CD4-positive, alpha-beta T cell treated with Interleukin-15 for 4 hours (primary cell): ENCODE measurements around the gene ZNF625.

Source experiments
- DNase-seq: peaks from one replicate; pipeline ENCODE4 v3.0.0-alpha.2; 2020; ENCODE audit warnings: low spot score

Gene ZNF625

GRCh38 chr19:12156223-12157058 is at the start of gene ZNF625:
Gene ZNF625 (minus strand): TSS chr19:12156734. CDS start chr19:12156558, 176 bp downstream.
- DNase-seq = no peak

DNA sequence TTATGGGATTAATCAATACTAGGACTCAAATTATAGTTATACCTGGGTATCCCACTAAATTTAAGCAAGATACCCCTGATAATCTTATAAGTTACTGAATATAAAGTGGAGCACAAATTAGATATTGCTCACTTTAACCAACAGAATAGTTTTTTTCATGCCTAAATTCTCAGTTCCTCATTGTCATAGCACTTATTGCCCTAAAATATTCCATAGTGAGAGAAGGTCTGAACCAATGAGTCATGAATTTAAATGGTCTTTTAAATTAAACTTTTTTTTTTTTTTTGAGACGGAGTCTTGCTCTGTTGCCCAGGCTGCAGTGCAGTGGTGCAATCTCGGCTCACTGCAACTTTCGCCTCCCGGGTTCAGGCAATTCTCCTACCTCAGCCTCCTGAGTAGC is 48.8 kb upstream of the ZNF625 start:
- no peak for DNase-seq

DNA sequence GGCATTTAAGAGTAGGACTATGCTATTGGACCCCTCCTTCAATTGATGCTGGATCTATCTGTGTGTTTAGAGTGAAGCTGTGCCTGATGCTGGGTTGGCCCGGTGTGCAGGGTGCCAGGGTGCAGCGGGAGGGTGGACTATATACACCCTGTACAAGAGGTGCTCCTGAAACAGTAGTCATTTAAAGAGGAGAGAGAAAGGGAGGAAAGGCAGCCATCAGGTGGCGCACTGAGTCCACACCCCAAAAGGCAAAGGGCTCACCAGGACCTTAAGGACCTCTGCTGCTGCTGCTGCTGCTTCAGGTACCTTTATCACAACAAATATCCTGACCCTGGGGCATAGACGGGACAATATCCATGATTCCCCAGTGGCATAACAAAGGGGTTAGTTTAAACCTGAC is 45.7 kb upstream of the ZNF625 start:
- peak; percentile 60 for DNase-seq

- DNase-seq = no peak
Observed at GRCh38 chr19:12199757-12200419, 43.4 kb upstream of the ZNF625 start.

DNA sequence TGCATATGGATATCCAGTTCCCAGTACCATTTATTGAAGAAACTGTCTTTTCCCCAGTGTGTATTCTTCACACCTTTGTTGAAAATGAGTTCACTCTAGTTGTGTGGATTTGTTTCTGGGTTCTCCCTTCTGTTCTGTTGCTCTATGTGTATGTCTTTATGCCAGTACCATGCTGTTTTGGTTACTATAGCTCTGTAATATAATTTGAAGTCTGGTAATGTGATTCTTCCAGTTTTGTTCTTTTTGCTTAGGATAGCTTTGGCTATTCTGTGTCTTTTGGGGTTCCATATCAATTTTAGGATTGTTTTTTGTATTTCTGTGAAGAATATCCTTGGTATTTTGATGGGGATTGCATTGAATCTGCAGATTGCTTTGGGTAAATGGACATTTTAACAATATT is 41.6 kb upstream of the ZNF625 start:
- DNase-seq = no peak

GRCh38 chr19:12194827-12195731 is 38.5 kb upstream of the ZNF625 start:
- peak; percentile 55 for DNase-seq

DNA sequence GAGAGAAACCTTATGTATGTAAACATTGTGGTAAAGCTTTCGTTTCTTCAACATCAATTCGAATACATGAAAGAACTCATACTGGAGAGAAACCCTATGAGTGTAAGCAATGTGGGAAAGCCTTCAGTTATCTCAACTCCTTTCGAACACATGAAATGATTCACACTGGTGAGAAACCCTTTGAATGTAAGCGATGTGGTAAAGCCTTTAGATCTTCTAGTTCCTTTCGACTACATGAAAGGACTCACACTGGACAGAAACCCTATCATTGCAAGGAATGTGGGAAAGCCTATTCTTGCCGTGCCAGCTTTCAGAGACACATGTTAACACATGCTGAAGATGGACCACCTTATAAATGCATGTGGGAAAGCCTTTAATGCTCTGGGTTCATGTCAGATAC is 31.1 kb upstream of the ZNF625 start:
- no peak for DNase-seq

DNA sequence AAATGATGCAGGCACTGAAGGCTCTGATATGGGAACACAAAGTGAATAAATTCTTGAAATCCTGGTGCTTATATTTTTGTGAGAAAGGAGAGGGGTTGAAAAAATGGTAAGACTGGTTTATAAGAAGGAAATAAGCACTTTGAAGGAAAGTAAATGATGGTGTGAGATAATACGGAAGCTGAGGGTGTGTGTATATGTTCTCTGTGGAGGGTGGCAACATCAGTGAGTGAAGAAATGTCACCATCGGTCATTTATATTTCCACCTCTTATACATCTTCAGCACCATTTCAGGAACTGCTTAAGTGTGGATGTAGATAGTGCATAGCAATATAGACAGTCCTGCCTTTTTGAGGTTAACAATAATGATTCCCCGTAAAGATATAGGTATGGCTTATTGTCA is 23.8 kb upstream of the ZNF625 start:
- DNase-seq = no peak

DNA sequence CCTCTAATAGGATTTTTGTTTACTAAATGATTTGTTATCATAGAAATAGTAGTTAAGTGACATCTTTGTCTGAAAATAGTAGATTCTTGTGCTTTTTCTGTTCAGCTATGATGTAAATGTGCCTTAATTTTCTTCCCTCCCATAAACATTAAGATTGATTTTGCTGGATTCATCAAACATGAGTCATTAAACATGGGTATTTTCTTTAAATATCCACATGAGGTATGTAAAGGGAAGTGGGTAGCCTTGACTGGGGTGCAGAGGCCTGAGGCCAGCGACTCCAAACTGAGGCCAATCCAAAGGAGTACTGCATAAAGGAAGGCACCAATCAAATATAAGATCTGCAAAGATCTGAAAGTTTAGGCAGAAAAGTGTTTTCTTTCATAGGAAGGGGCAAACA is 10.1 kb upstream of the ZNF625 start:
- DNase-seq = no peak

- no peak for DNase-seq
Observed at GRCh38 chr19:12163826-12164225, 7.3 kb upstream of the ZNF625 start.

DNA sequence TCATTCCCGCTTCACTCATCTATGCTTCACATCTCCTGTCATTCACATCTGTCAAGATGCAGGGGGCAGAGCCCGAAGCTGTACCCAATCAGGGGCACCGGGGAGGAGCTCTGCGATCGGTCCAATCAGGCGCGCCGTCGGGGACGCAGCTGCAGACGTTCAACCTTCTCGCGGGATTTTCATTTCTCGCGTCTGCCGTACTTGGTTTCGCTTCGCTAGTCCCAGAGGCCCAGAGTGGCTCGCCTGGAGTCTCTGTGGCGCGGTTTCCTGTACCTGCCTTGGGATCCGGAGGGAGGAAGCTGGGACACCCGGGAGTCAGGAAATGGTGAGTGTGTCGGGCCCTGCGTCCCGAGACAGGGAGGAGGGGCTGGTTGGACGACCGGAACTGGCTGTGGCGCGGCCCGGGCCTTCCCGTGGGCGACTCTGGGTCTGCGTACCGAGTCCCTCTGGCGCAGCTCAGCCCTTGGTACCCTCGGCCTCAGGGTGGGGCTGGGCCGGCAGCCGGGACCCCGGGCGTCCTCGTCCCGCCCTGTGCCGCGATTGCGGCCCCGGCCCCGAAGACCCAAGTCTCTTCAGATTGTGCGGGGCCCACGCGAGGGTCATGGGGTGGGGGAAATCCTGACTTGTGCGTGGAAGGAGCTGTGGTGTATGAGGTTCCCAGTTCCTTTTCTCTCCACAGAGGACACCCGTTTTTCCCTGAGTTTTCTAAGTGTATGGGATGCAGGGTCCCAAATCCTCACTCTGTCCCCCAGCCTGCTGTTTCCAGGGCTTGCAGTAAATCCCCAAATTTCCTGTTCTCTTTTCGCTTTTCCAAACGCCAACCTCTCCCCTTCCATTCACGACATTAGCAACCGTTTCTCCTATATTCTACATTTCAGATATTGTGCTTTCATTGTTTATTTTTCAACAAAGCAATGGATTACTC is 6.6 kb upstream of the ZNF625 start, which contains the start of gene ZNF136:
TSS of gene ZNF136 (plus strand) at position 215 of the 925 bp plus-strand sequence. CDS start at position 323, 108 bp downstream.
- DNase-seq = peak; percentile 93

DNA sequence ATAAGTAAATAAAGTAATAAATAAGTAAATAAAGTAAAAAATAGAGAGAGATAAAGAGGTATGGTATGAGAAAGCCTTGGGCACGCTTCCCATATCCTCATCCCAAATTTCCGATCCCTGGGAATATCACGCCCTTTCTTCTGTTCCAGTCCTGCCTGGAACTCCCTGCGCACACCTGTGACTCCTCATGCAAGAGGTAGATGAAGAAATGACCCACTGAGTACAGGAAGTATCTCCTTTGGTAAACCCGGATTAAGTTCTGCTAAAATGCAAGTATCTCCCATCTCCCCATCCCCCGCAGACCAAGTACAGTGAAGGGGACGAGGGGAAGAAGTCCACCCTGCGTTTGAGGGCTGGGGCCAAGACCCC is 6.0 kb upstream of the ZNF625 start:
- DNase-seq = no peak

DNA sequence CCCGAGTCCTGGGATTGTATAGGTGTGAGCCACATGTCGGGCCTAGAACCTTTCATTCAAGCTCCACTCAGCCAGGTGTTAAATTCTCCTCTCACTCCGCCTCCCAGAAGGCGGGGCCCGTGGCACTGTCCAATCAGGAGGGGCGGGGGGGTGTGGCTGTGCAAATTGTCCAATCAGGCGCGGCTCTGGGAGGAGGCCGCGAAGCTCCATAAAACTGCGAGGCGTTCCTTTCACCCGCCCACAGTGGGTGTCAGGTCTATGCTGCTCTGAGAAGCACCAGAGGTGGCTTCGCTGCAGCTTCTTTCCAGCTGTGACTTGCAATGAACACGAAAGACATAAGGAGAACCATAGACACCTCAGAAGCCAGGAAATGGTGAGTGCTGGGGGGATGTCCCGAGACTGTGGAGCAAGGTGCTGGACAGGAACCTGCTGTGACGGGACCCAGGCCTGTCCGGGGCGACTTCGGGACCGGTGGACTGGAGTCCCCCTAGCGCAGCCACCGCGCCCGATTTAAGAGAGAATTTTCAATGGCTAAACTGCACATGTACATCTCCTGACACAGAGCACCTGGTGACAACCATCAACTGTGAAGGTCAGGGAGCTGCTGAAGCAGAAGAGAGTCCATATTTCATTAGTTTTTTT is 3.4 kb upstream of the ZNF625 start:
- DNase-seq = no peak

DNA sequence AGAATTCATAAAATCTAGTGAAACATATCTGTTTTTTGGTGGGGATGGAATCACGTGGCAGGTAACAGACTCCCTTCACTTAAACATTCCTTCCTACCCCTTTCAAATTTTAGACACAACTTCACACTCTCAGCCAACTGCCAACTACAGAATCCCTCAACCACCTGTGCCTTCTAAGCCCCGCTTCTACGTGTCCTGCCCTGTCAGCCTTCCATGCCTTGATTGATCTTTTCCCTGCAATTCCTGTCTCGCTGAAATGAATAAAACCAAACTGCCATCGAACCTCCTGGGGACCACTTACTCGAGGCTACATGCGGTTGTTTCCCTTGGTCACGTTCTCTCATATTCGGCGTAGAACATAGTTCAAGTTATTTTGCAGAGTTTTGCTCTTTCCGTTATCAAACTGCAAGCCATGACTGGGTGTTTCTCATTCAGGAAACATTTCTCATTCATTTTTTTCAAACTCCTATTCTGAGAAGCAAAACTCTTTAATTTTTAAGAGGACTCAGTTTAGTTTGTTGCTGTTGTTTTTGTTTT is 1.1 kb downstream of the ZNF625 start:
- no peak for DNase-seq

DNA sequence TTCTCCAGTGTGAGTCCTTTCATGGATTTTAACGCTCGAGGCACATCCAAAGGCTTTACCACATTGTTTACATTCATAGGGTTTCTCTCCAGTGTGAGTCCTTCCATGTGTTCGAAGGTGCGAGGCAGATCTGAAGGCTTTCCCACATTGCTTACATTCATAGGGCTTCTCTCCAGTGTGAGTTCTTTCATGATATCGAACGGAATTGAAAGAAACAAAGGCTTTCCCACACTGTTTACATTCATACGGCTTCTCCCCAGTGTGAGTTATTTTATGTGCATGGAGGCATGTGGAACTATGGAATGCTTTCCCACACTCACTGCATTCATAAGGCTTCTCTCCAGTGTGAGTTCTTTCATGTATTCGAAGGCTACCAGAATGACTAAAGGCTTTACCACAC is 11.2 kb downstream of the ZNF625 start:
- DNase-seq = no peak

DNA sequence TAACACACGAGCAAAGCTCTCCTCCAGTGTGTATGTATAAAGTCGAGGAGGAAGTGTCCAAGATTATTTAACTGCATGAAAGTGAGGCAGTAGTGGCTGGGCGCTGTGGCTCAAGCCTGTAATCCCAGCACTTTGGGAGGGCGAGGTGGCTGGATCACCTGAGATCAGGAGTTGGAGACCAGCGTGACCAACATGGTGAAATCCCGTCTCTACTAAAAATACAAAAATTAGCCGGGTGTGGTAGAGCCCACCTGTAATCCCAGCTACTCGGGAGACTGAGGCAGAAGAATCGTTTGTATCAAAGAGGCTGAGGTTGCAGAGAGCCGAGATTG is 15.2 kb downstream of the ZNF625 start:
- DNase-seq = no peak

GRCh38 chr19:12140545-12141404 is 15.8 kb downstream of the ZNF625 start:
- DNase-seq = peak; percentile 86

- DNase-seq = peak; percentile 90
Observed at GRCh38 chr19:12139885-12140544, 16.5 kb downstream of the ZNF625 start, which contains the start of gene ZNF20. Gene ZNF20 (minus strand): TSS chr19:12140350. CDS start chr19:12140182, 168 bp downstream.

DNA sequence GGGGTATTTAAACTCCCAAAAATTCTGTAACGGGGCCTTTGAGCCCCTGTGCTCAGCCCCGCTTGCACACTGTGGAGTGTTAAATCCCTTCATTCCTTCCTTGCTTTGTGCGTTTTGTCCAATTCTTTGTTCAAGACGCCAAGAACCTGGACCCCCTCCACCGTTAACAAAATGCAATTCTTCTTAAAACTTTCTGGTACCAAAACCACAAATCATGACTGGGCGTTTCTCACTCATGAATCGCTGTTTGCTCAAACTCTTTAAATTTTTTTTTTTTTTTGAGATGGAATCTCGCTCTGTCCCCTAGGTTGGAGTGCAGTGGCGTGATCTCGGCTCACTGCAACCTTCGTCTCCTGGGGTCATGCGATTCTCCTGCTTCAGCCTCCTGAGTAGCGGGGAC is 17.3 kb downstream of the ZNF625 start:
- no peak for DNase-seq
